ENCODE results near the gene RAB6A.

Gene RAB6A

DNA sequence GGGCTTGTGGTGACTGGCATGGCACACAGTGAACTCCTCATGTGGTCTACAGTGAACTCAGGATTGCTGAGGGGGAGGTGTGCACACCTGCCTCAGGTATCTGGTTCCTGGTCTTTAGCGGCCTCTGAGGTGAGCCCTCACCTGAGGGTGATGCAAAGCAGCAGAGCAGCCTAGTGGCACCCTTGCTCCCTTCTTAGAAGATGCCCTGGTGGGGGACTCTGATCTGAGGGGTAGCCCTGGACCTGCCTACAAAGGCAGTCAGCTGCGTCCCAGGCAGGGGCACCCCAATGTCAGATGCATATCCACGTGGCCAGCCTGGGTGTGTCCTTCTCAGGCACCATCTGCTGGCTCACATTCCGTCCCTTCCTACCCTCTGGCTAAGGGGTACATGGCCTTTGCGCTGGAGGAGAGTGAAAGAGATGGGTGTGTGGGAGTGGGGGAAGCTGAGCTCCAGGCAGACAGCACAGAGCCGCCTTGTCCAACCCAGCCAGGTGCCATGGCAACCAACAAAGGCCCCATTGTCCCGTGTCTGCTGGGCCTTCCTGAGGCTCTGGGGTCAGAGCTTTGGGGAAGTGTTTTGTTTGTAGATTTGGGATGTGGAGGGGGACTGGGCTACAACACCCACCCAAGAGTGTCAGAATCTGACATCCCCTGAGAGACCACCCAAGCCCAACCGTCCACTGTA, 108.7 kb downstream of the RAB6A start:
- DNase-seq = no peak

DNA sequence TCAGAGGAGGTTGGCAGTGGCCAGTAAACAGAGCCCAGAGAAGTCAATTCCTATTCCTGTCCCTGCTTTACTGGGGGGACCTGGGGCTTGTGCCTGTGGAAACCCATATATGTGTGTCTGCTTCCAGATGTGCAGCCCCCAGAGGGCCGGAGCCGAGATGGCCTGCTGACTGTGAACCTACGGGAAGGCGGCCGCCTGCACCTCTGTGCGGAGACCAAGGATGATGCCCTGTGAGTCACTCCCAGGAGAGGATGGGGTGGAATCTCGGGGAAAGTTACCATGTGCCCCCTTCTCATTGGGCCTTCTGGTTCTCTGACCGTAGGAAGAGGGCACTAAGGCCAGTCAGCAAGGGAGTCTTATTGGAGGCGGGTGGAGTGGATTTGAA, 109.2 kb downstream of the RAB6A start:
- DNase-seq = no peak

DNA sequence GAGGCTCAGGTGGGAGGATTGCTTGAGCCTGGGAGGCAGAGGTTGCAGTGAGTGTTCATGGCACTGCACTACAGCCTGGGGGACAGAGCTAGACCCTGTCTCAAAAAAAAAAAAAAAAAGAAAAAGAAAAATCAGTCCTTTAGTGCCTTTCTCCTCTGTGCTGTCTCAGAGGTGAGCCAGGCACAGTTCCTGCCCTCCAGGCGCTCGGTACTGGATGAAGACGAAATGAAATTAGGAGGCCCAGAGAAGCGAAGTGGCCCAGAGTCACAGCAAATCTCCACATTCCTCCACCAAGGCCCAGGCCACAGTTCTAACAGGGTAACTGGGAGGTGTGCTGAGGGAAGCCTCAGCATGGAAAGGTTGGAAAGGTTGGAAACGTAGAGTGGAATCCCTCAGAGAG, 109.6 kb downstream of the RAB6A start:
- no peak for DNase-seq

DNA sequence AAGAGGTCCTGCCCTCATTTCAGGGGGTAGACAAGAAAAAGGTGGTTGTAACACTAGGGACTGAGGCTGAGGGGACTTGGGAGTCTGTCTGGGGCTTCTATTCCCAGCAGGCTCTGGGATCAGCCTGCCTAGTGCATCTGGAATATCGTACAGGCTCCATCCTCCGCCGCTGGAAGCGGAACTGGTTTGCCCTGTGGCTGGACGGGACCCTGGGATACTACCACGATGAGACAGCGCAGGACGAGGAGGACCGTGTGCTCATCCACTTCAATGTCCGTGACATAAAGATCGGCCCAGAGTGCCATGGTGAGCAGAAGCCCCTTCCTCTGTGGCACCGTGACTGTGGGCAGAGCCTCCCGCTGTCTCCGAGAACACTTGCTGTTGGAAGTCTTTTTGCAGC, 110.5 kb downstream of the RAB6A start:
- DNase-seq = no peak

DNA sequence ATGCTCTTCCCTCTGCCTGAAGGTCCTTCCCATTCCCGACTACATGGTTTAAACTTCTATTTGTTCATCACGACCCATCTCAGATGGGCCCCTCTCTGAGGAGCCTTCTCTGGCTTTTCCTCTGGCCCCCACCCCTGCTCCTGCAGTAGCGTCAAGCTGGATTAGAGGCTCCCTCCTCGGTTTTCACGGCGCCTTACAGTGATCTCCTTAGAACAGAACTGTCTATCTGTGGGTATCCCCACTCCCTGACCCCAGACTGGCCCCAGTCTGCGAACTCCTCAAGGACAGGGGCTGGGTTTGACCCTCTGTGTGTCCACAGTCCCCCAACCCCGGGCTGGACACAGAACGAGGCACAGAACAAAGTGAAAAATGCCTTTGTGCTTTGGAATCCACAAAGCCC, 111.7 kb downstream of the RAB6A start:
- no peak for DNase-seq

DNA sequence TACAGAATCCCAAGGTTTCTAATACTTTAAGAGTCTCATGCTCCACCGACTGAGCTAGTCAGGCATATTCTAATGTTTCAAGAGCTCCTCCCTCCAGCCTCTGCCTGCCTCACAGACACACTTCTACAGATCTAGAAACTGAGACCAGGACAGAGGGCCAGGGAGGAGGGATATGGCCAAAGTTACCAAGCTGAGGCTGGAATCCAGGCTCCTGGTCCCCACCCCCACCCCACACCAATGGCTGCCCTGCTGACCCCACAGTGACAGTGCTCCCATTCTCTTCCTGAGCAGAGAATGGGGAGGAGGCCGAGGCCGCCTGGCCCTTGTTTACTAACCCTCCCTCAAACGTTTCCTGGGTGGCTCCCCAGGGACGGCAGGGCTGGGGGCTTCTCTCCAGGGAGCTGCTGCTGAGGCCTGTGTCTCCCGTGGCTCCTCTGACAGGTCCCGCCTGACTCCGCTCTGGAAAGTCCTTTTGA, 112.3 kb downstream of the RAB6A start:
- no peak for DNase-seq

DNA sequence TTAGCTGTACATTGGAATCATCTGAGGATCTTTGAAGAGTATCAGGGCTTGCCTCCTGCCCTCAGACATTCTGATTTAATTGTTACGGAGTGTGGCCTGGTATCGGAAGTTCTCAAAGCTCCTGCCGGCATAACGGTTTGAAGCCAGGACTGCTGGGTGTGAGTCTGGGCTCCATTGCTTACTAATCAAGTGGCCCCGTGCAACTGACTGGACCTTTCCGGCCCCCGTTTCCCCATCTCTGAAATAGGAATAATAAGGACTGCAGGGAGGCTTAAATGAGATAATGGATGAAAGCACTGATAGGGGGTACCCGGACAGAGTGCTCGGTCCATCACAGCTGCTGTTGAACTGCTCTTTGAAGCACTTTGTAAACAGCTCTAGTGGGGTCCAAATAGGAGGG, 112.8 kb downstream of the RAB6A start:
- DNase-seq = no peak

DNA sequence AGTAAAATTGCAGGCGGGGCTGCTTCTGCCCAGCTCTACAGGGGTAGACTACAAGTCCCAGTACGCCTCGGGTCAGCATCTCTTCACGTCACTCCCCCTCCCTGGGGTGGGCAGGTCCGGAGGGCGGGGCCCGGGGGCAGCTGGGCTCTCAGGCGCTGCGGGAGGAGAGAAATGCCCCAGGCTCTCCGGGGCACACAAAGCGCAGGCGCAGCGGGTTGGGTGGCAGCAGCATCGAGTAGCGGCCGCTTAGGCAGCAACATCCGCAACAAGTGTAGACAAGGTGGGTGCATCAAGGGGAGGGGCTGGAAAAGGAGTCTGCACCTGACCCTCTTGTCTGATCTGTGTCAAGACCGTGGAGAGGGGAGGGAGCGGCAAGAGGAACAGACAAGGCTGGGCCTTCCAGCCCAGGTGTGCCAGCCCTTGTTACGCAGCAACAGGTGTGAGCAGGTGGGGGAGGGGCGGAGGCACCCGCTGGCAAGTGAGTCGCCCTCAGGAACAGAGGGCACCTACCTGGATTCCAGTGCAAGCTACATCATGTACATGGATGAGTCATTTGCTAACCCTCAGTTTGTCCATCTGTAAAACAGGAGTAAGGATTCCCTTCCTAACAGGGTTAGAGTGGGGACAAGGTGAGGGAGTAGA, 113.3 kb downstream of the RAB6A start:
- DNase-seq = peak; percentile 91

DNA sequence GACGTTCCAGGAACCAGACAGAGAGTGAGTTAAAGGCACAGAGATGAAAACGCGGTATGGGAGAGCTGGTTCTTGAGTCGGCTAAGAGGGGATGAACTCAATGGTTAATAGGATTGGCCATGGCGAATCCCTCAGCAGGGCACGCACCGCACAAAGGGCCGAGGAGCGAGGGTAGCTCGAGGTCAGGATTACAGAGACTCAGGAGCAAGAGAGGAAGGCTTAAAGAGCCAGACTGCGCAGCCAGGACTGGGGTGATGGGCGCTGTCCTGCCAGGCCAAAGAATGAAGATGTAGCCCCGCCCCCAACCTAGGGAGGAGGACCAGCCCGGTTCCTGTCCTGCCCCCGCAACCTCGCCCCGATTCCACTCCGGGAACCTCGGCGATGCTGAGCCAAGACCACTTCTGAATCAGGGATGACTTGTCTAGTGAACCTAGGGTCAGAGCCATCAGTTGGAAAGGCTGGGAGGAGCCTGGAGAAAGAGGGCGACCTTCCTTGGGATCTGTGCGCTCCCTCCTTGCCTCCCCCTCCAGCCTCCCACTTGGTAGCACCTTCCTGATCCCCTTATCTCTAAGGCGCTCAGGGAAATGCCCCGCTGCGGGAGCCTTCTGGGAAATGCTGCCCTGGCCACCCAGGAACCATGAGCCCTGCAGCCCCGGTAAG, 114.8 kb downstream of the RAB6A start, which contains the start of gene PLEKHB1:
Gene PLEKHB1 (plus strand): TSS at position 610 of the 660 bp plus-strand sequence. CDS start 28 bp downstream, at position 638.
- DNase-seq = no peak

DNA sequence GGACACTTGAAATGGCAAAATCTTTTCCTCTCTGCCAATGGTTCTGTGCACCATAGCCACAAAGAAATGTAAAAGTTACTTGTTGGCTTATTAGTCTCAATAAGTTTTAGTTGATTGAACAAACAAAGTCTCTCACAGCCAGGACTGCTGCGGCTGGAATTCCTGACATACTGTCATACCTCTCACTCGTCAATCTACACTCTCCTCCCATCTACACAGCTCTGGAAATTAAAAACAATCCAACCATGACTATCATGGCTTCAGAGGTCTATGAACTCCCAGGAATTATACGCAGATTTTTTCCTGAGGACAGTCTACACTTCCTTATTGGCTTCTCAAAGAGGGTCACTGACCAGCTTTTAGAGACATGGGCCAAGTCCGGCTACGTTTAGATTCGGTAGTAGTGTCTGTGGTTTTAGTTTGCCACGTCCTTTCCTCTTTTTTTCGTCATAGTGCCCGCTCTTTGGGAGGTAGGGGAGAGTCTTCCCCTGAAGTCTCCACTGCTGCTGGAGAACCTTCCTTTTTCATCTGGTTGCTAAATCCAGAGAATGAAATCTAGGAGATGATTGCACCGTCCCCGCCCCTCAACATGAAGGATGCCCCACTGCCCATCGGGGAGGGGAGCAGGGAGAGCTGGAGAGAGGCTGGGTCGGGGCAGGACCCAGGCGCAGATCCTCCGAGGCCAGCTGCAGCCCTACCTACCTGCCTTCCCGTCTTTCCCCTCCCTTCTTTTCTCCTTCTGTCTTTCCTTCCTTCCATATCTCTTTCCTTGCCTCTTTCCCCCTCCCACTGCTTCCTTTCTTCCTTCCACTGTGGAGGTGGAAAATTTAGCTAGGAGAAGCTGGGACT, 115.5 kb downstream of the RAB6A start:
- no peak for DNase-seq

DNA sequence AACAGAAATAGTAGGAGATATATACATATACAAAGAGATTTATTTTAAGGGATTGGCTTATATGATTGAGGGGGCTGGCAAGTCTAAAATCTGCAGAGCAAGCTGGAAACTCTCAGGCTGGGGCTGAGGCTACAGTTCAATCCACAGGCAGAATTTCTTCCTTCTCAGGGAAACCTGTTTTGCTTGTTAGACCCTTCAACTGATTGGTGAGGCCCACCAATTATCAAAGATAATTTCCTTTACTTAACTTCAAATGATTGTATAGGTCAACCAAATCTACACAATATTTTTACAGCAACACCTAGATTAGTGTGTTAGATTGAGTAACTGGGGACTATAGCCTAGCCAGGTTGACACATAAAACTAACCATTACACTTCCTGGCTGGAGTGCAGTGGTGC, 119.2 kb downstream of the RAB6A start:
- no peak for DNase-seq

DNA sequence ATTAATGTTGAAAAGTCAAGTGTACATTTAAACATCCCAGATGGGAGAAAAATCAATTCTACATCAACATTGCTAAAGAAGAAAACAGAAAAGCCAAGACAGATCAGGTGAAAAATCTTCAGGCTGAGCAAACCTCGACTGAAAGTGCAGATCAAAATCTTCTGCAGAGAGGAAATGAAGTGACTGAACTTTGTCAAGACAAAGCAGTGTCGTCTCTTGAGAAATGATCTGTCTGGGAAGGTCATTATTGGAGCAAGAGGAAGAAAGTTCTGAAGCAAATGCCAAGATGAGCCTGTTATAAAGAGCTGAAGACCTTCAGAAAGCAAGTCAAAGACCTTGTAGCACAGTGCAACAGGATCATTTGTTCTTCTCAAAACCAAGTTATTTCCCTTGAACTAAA, 120.3 kb downstream of the RAB6A start:
- no peak for DNase-seq

DNA sequence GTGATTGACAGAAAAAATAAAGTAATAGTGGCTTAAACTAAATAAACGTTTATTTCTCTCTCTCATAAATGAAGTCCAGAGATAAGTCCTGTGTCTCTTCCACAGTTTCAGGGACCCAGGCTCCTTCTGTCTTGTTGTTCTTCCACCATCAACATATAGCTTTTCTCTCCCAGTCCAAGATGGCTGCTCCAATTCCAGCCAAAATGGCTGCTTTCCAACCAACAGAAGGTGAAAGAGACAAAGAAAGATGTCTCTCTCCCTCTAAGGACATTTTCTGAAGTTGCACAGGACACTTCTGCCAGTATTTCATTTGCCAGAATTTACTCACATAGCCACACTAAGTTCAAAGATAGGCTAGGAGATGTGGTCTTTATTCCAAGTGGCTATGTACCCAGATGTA, 123.9 kb downstream of the RAB6A start:
- DNase-seq = no peak

DNA sequence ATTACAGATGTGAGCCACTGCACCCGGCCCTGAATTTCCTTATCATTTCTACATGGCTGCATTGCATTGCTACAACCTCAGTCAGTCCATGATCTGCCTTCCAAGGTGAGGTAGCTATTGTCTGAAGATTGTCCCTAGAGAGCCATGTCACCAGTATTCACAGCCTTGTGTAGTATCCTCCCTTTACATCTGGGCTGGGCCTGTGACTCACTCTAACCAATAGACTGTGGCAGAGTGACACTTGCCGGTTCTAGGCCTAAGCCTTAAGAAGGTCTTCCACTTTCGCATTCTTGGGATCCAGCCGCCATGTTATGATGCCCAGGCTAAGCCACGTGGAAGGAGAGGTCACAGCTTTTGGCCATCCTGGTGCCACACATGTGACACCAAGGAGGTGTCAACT, 124.6 kb downstream of the RAB6A start:
- no peak for DNase-seq

DNA sequence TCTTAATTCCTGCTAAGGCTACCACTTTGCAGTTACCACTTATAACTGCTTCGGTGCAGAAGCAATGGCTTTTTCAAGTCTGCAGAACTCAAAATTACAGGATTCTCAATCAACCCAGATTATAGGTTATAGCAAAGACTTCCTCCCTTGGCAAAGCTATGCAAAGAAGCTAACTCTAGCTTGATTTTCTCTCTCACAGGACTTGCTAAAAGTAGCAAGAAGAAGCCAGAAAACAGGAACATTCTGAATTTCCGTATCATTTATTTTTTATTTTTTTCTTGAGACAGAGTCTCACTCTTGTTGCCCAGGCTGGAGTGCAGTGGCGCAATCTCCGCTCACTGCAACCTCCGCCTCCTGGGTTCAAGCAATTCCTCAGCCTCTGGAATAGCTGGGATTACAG, 125.2 kb downstream of the RAB6A start:
- DNase-seq = no peak

DNA sequence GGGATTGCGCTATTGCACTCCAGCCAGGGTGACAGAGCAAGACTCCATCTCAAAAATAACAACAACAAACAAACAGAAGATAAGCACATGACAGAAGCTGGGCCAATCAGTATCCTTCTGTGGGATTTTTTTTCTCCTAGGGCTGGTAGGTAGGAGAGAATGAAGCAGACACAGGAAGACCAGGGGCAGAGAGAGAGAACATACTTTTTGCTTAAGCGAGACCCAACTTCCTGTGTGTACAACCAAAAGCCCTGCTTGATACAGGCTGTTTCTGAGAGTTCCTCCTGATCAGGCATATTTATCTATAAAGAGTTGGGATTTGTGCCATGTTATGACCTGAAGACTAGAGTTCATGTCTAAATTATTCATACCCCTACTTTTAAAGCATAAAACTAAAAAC, 126.9 kb downstream of the RAB6A start:
- no peak for DNase-seq

DNA sequence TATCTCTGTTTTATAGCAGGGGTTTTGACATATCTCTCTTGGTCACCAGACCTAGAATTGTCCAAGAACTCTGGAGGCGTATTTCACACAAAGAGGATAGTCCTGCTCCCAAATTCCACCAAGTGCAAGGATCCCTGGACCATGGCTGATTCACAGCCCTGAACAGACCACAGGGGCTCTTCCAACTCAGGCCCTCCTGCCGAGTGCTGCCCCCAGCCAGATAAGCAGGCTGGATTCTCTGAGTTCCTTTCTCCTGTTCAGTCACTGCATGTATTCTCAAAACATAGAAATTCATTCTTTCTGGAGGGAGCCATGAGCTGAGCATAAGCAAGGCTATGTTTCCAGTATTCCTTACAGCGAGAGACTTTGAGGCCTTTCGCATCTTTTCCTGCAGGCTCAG, 127.9 kb downstream of the RAB6A start:
- DNase-seq = no peak

DNA sequence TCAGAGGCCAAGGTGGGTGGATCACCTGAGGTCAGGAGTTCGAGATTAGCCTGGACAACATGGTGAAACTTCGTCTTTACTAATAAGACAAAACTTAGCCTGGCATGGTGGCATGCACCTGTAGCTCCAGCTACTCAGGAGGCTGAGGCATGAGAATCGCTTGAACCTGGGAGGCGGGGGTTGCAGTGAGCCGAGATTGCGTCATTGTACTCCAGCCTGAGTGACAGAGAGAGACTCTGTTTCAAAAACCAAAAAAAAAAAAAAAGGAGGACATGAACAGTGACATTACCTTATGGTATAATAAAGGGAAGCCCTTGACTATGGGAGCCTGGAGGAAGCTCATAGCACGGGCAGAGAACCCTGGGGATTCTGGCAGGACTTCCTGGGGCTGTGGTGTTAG, 131.0 kb downstream of the RAB6A start:
- no peak for DNase-seq

DNA sequence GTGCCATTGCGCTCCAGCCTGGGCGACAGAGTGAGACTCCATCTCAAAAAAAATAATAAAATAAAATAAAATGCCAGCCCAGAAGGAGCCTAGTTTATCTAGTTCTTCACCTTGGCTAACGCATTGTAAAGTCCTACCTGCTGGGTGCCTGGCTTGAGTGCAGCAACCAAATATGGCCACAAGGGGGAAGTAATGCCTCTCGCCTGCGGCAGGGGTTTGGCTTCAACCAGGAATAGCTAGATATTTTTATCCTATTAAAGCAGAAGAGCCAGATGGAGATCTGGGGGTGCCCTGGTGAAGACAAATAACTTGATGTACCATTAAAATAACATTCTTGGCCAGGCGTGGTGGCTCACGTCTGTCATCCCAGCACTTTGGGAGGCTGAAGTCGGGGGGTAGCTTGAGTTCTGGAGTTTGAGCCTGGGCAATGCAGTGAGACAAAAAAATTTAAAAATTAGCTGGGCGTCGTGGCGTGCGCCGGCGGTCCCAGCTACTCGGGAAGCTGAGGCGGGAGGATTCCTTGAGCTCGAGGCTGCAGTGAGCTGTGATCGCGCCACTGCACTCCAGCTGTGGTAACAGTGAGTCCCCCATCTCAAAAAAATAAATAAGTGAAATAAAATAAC, 135.1 kb downstream of the RAB6A start:
- peak; percentile 56 for DNase-seq
